ENCODE data around the gene GJD3. TPM values are rescaled to one million over a fixed set of nuclear protein-coding genes. Genes with fewer than 3 reads are reported as not detected.

GJD3 gene
- total RNA-seq, 4 donors from 2014 or later: 1.6 to 3.4 (median 1.7) TPM

- Histone ChIP-seq H3K27me3 (no peaks in the 10 kb centered on the region), H3K36me3 (no peaks in the 10 kb centered on the region), H3K4me3 (replicated peaks in 1 of 3) (no peak overlapping the region), H3K27ac (peak overlapping the region; percentile 59 to 96 (median 93)), H3K4me1 (peaks cover 90 to 94% of the 10 kb centered on the region in 2 donors), H3K9me3 (no peaks in the 10 kb centered on the region)
- TF ChIP-seq CTCF (IDR thresholded peaks at IDR 0.05): no peak
- TF ChIP-seq POLR2A (IDR thresholded peaks at IDR 0.05): no peak
- WGBS, 2 donors: 43 to 45% methylated on average over 8 of the region's 10 CpGs
- no peak for DNase-seq
- intact Hi-C loops (cut with DNase I): no loop called here
These were observed 40.9 kb downstream of the GJD3 start for GRCh38 chr17:40323391-40324381.

DNA sequence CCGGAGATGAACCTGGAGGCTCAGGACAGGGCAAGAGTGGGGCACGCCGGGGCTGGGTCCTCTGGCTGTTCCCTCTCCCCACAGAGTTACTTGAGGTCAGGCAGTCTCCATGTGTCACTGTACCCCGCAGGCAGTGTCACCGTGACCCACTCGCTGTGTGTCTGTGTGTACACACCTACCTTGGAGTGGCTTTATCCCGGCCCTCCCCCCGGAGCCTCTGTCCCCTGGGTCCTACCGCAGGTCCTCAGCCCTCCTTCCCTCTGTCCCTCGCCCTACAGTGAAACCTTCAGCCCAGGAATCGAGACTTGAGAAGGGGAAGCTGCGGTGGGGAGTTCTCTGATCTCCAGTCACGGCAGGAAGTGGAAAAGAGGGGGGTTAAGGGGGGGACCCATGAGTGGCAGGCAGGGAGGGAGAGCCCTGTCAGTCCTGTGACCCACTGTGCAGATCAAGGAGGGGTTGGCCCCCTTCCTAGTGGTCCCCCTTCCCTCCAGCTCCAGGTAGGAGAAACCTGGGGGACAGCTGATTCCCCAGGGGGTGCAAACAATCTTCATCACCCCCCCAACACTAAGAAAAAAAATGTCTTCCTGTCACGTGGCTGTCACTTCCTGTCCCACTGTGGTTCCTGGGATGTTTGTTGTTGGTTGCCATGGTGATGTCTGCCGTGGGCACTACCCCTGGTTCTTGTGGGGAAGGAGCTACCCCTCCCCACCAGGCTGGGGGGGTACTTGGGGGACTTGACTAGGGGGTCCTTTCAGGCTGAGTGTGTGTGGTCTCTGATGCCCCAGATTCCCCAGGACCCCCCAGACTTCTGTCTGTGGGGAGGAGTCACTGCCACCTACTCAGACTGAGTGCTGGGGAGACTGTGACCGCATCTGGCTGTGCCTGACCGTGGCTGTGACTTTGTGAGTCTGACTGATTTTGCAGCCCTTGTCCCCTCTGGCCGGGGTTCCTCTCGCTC, 41.9 kb downstream of the GJD3 start:
- H3K36me3 ChIP-seq: no peaks in the 10 kb centered on the region
- peak overlapping the region in 1 of 3 donors; percentile 22 for H3K4me3 ChIP-seq (replicated peaks in 1 of 3)
- no peaks in the 10 kb centered on the region for H3K9me3 ChIP-seq
- H3K27me3 ChIP-seq: no peaks in the 10 kb centered on the region
- WGBS, 2 donors: 2 to 16% methylated on average over 13 to 19 of the region's 19 CpGs
- peaks cover 83 to 85% of the 10 kb centered on the region in 2 donors for H3K4me1 ChIP-seq
- intact Hi-C loops (cut with DNase I): no loop called here
- DNase-seq: peak; percentile 78 to 80
- no peak for TF ChIP-seq POLR2A (IDR thresholded peaks at IDR 0.05)
- no peak for TF ChIP-seq CTCF (IDR thresholded peaks at IDR 0.05)
- H3K27ac ChIP-seq: peak overlapping the region; percentile 59 to 96 (median 93)

GRCh38 chr17:40321961-40322357, 42.6 kb downstream of the GJD3 start:
- Histone ChIP-seq H3K4me3 (replicated peaks in 1 of 3) (peak overlapping the region in 1 of 3 donors; percentile 22), H3K4me1 (peaks cover 83 to 85% of the 10 kb centered on the region in 2 donors), H3K36me3 (no peaks in the 10 kb centered on the region), H3K9me3 (no peaks in the 10 kb centered on the region), H3K27ac (peak overlapping the region; percentile 59 to 96 (median 93)), H3K27me3 (no peaks in the 10 kb centered on the region)
- TF ChIP-seq CTCF (IDR thresholded peaks at IDR 0.05): no peak
- no peak for TF ChIP-seq POLR2A (IDR thresholded peaks at IDR 0.05)
- DNase-seq: peak; percentile 77 to 83
- WGBS, 2 donors: 0 to 3% methylated on average over 4 of the region's 4 CpGs
- intact Hi-C loops (cut with DNase I): no loop called here

GRCh38 chr17:40321524-40321929, 43.0 kb downstream of the GJD3 start:
- WGBS, 2 donors: 72% methylated on average over 4 of the region's 4 CpGs; no CpG with 5 or more reads in 1 of the 2 donors
- Histone ChIP-seq H3K36me3 (no peaks in the 10 kb centered on the region), H3K4me1 (peaks cover 83 to 85% of the 10 kb centered on the region in 2 donors), H3K9me3 (no peaks in the 10 kb centered on the region), H3K27ac (peak overlapping the region; percentile 59 to 96 (median 93)), H3K27me3 (no peaks in the 10 kb centered on the region), H3K4me3 (replicated peaks in 1 of 3) (peak overlapping the region in 1 of 3 donors; percentile 22)
- intact Hi-C loops (cut with DNase I): no loop called here
- TF ChIP-seq CTCF (IDR thresholded peaks at IDR 0.05) (no peak), POLR2A (IDR thresholded peaks at IDR 0.05) (no peak)
- DNase-seq: no peak

Measured in thyroid gland (tissue), 4 donors.